ENCODE data around the gene NVL.

DNA sequence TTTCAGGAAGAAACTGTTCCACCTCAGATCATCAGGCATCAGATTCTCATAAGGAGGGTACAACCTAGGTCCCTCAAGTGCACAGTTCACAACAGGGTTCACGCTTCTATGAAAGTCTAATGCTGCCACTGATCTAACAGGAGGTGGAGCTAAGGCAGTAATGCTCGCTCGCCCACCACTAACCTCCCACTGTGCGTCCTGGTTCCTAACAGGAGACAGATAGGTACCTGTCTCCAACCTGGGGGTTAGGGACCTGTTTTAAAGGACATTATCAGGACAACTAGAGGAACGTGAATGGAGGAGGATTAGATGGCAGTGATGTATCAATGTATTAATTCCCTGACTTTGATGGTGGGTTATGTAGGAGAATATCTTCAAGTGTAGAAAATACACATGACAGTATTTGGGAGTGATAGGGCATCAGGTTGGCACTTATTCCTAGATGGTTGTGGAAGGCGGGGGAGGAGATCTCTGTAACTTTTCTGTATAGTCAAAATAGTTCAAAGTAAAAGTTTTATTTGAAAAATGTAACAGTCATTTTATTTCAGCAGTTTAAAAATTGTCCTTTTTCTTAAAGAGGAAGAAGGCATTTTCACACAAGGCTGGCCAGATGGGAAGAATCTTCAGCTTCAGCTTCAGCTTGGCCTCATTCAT lies 103.0 kb downstream of the NVL start:
- TF ChIP-seq JUND (IDR thresholded peaks at IDR 0.05) (no peak), POLR2AphosphoS5 (IDR thresholded peaks at IDR 0.05; ENCODE audit: low read depth, low read length) (no peak), MEF2A (IDR thresholded peaks at IDR 0.05; ENCODE audit: borderline replicate concordance, low read depth) (no peak), TAF1 (IDR thresholded peaks at IDR 0.05; ENCODE audit: borderline replicate concordance, low read depth, low read length) (no peak), GABPA (IDR thresholded peaks at IDR 0.05; ENCODE audit: low read depth) (no peak), RFX5 (IDR thresholded peaks at IDR 0.05; ENCODE audit: low read length) (no peak), YY1 (IDR thresholded peaks at IDR 0.05; ENCODE audit: low read depth) (no peak), EP300 (IDR thresholded peaks at IDR 0.05; ENCODE audit: borderline replicate concordance in 1 of 2, low read depth in 1 of 2, low read length in 1 of 2) (no peak), MXI1 (IDR thresholded peaks at IDR 0.05; ENCODE audit: low read depth, low read length) (no peak), SIN3A (IDR thresholded peaks at IDR 0.05; ENCODE audit: borderline replicate concordance, low read depth, low read length) (no peak)
- TF ChIP-seq, protein P1, sequence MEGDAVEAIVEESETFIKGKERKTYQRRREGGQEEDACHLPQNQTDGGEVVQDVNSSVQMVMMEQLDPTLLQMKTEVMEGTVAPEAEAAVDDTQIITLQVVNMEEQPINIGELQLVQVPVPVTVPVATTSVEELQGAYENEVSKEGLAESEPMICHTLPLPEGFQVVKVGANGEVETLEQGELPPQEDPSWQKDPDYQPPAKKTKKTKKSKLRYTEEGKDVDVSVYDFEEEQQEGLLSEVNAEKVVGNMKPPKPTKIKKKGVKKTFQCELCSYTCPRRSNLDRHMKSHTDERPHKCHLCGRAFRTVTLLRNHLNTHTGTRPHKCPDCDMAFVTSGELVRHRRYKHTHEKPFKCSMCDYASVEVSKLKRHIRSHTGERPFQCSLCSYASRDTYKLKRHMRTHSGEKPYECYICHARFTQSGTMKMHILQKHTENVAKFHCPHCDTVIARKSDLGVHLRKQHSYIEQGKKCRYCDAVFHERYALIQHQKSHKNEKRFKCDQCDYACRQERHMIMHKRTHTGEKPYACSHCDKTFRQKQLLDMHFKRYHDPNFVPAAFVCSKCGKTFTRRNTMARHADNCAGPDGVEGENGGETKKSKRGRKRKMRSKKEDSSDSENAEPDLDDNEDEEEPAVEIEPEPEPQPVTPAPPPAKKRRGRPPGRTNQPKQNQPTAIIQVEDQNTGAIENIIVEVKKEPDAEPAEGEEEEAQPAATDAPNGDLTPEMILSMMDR (IDR thresholded peaks at IDR 0.05) = no peak
- TF ChIP-seq, protein P2, sequence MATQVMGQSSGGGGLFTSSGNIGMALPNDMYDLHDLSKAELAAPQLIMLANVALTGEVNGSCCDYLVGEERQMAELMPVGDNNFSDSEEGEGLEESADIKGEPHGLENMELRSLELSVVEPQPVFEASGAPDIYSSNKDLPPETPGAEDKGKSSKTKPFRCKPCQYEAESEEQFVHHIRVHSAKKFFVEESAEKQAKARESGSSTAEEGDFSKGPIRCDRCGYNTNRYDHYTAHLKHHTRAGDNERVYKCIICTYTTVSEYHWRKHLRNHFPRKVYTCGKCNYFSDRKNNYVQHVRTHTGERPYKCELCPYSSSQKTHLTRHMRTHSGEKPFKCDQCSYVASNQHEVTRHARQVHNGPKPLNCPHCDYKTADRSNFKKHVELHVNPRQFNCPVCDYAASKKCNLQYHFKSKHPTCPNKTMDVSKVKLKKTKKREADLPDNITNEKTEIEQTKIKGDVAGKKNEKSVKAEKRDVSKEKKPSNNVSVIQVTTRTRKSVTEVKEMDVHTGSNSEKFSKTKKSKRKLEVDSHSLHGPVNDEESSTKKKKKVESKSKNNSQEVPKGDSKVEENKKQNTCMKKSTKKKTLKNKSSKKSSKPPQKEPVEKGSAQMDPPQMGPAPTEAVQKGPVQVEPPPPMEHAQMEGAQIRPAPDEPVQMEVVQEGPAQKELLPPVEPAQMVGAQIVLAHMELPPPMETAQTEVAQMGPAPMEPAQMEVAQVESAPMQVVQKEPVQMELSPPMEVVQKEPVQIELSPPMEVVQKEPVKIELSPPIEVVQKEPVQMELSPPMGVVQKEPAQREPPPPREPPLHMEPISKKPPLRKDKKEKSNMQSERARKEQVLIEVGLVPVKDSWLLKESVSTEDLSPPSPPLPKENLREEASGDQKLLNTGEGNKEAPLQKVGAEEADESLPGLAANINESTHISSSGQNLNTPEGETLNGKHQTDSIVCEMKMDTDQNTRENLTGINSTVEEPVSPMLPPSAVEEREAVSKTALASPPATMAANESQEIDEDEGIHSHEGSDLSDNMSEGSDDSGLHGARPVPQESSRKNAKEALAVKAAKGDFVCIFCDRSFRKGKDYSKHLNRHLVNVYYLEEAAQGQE (IDR thresholded peaks at IDR 0.05; ENCODE audit: low read depth, low read length) = no peak
- TF ChIP-seq, protein P3, sequence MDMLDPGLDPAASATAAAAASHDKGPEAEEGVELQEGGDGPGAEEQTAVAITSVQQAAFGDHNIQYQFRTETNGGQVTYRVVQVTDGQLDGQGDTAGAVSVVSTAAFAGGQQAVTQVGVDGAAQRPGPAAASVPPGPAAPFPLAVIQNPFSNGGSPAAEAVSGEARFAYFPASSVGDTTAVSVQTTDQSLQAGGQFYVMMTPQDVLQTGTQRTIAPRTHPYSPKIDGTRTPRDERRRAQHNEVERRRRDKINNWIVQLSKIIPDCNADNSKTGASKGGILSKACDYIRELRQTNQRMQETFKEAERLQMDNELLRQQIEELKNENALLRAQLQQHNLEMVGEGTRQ (IDR thresholded peaks at IDR 0.05; ENCODE audit: borderline replicate concordance, low read depth, low read length) = no peak

Measured in SK-N-SH (cell line).